ENCODE data around the gene ZNF512. TPM values are rescaled to one million over a fixed set of nuclear protein-coding genes. Genes with fewer than 3 reads are reported as not detected.

The ZNF512 gene
- total RNA-seq, 6 donors from 2014 or later = 19.5 to 74.4 (median 26.4) TPM

DNA sequence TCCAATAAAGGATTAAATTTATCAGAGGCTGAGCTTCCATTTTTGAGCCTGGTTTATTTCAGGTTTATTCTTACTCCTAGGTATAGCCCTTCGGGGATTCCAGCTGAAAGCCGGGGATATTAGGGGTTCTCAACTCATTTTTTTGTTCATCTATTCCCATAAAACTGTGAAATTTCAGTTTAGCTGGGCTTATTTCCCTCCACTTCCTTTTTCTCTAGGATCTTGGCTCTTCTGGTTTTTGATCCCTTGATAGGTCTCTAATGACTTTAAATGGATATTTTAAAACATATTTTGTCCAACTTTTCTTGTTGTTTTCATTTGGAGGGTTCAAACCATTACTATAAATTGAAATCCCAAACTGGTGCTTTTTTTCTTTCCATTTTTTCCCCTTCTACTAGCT, 23.6 kb upstream of the ZNF512 start:
- no peaks in the 10 kb centered on the region for H3K36me3 ChIP-seq
- no peaks in the 10 kb centered on the region for H3K9me3 ChIP-seq
- TF ChIP-seq, protein P1, sequence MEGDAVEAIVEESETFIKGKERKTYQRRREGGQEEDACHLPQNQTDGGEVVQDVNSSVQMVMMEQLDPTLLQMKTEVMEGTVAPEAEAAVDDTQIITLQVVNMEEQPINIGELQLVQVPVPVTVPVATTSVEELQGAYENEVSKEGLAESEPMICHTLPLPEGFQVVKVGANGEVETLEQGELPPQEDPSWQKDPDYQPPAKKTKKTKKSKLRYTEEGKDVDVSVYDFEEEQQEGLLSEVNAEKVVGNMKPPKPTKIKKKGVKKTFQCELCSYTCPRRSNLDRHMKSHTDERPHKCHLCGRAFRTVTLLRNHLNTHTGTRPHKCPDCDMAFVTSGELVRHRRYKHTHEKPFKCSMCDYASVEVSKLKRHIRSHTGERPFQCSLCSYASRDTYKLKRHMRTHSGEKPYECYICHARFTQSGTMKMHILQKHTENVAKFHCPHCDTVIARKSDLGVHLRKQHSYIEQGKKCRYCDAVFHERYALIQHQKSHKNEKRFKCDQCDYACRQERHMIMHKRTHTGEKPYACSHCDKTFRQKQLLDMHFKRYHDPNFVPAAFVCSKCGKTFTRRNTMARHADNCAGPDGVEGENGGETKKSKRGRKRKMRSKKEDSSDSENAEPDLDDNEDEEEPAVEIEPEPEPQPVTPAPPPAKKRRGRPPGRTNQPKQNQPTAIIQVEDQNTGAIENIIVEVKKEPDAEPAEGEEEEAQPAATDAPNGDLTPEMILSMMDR (IDR thresholded peaks at IDR 0.05) = no peak
- TF ChIP-seq EP300 (IDR thresholded peaks at IDR 0.05) (no peak), POLR2AphosphoS5 (IDR thresholded peaks at IDR 0.05) (no peak), POLR2A (IDR thresholded peaks at IDR 0.05) (no peak)
- ATAC-seq (ENCODE audit: low FRiP score in 2 of 2) = no peak
- no peak overlapping the region for H3K4me3 ChIP-seq
- DNase-seq = no peak
- no peak overlapping the region for H3K27ac ChIP-seq
- no peaks in the 10 kb centered on the region for H3K4me1 ChIP-seq
- WGBS, 2 donors = 93 to 96% methylated on average over 2 of the region's 2 CpGs
- H3K27me3 ChIP-seq = no peaks in the 10 kb centered on the region

DNA sequence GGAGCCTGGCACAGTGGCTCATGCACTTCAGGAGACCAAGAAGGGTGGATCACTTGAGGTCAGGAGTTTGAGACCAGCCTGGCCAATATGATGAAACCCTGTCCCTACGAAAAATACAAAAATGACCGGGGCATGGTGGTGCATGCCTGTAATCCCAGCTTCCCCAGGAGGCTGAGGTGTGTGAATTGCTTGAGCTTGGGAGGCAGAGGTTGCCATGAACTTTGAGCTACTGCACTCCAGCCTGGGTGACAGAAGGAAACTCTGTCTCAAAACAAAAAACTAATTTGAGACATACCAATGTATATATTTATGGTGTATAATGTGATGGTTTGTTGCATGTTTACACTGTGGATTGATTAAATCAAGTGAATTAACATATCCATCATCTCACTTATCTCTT, 21.8 kb upstream of the ZNF512 start:
- no peaks in the 10 kb centered on the region for H3K36me3 ChIP-seq
- no peak overlapping the region for H3K27ac ChIP-seq
- no peaks in the 10 kb centered on the region for H3K27me3 ChIP-seq
- no peak overlapping the region for H3K4me3 ChIP-seq
- TF ChIP-seq EP300 (IDR thresholded peaks at IDR 0.05) (no peak), POLR2A (IDR thresholded peaks at IDR 0.05) (no peak), POLR2AphosphoS5 (IDR thresholded peaks at IDR 0.05) (no peak)
- TF ChIP-seq, protein P1 (IDR thresholded peaks at IDR 0.05) = no peak
- H3K9me3 ChIP-seq = no peaks in the 10 kb centered on the region
- WGBS, 2 donors = 70 to 100% methylated on average over 2 of the region's 2 CpGs
- ATAC-seq (ENCODE audit: low FRiP score in 2 of 2) (no peak), DNase-seq (no peak)
- H3K4me1 ChIP-seq = no peaks in the 10 kb centered on the region

DNA sequence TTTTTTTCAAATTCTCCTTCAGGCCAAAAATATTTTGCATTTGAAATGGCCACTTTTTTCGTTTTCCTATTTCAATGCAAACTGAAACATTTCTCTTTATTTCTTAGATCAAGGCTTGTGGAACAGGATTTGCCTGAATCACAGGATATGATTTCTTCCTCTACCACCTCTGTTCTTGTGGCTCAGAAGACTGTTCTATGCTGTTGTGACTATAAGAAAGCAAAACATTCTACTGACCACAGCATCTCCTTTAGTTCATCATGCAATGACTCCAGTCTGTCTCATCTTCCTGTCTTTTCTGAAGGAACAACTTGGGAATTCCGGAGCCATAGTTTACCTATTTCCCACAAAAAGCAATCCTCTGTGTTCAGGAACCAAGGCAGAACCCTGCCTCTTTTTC, 16.2 kb upstream of the ZNF512 start:
- Histone ChIP-seq H3K4me1 (no peaks in the 10 kb centered on the region), H3K36me3 (no peaks in the 10 kb centered on the region), H3K4me3 (no peak overlapping the region), H3K27me3 (no peaks in the 10 kb centered on the region), H3K27ac (no peak overlapping the region), H3K9me3 (no peaks in the 10 kb centered on the region)
- DNase-seq (no peak), ATAC-seq (ENCODE audit: low FRiP score in 2 of 2) (no peak)
- WGBS, 2 donors = 56 to 66% methylated on average over 2 of the region's 2 CpGs
- no peak for TF ChIP-seq POLR2A (IDR thresholded peaks at IDR 0.05)
- no peak for TF ChIP-seq EP300 (IDR thresholded peaks at IDR 0.05)
- no peak for TF ChIP-seq POLR2AphosphoS5 (IDR thresholded peaks at IDR 0.05)
- TF ChIP-seq, protein P1 (IDR thresholded peaks at IDR 0.05) = no peak

DNA sequence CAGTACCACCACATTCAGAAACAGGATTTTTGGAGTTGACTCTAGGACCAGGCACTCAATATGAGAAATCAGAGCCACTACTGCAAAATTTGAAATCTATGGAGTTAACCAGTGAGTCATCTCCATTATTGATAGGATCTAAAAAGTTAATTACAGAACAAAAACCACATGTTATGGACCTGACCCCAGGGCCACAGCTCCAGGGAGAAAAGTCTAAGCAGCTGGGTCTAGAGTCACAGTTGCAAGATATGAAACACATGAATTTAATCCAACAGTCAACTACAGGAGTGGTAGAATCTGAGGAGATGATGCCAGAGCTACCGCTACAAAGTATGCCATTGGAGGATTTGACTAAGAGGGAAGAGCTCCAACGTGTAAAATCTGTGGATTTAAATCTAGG, 13.4 kb upstream of the ZNF512 start:
- no peaks in the 10 kb centered on the region for H3K4me1 ChIP-seq
- no peaks in the 10 kb centered on the region for H3K36me3 ChIP-seq
- H3K9me3 ChIP-seq = peaks cover 5 to 15% (median 7%) of the 10 kb centered on the region in 4 donors
- H3K27me3 ChIP-seq = no peaks in the 10 kb centered on the region
- ATAC-seq (ENCODE audit: low FRiP score in 2 of 2) (no peak), DNase-seq (no peak)
- H3K4me3 ChIP-seq = no peak overlapping the region
- no peak overlapping the region for H3K27ac ChIP-seq
- TF ChIP-seq, protein P1 (IDR thresholded peaks at IDR 0.05) = no peak
- no peak for TF ChIP-seq POLR2A (IDR thresholded peaks at IDR 0.05)
- TF ChIP-seq POLR2AphosphoS5 (IDR thresholded peaks at IDR 0.05) = no peak
- 59 to 60% methylated on average over 2 of the region's 2 CpGs for WGBS, 2 donors

DNA sequence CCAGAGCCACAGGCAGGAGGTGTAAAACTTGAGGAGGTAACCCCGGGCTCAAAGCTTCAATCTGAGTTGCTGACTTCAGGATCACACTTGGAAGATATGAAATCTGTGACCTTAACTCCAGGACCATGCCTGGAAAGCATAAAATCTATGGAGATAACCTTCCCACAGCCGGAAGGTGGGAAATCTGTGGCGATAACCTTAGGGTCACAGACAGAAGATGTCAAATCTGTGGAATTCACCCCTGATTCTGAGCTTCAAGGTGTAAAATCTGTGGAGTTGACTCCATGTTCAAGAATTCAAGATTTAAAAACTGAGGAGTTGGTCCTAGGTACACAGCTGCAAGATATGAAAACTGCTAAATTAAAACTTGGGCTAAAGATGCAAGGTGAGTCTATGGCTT, 11.6 kb upstream of the ZNF512 start:
- TF ChIP-seq, protein P1 (IDR thresholded peaks at IDR 0.05) = no peak
- no peak for TF ChIP-seq POLR2A (IDR thresholded peaks at IDR 0.05)
- no peak for TF ChIP-seq EP300 (IDR thresholded peaks at IDR 0.05)
- TF ChIP-seq POLR2AphosphoS5 (IDR thresholded peaks at IDR 0.05) = no peak
- Histone ChIP-seq H3K9me3 (peaks cover 5 to 33% (median 20%) of the 10 kb centered on the region in 4 donors), H3K4me3 (no peak overlapping the region), H3K36me3 (no peaks in the 10 kb centered on the region), H3K27ac (no peak overlapping the region), H3K4me1 (no peaks in the 10 kb centered on the region), H3K27me3 (no peaks in the 10 kb centered on the region)
- ATAC-seq (ENCODE audit: low FRiP score in 2 of 2) (no peak), DNase-seq (no peak)
- 55 to 86% methylated on average over 3 of the region's 3 CpGs for WGBS, 2 donors

Measured in upper lobe of left lung (tissue), 6 donors.